GM21423 (cell line): Measurements from ENCODE around the gene MACO1.
"Not testable (repeated sequence)": the region's sequence is repeated elsewhere in the genome, so short reads cannot be mapped to it uniquely, and the experiment has no call there.

Experiments used
- ATAC-seq: cut with Tn5 transposase; IDR thresholded peaks from one replicate; pipeline ENCODE4 v1.9.1; 2021; ENCODE audit warnings: mild to moderate bottlenecking, moderate library complexity; ENCODE audit not compliant: unreplicated experiment

MACO1 gene

GRCh38 chr1:25430073-25430966 is at the start of gene MACO1:
Gene MACO1 (plus strand): TSS chr1:25430897. CDS start chr1:25431099, 202 bp downstream.
- ATAC-seq = peak; percentile 83

- ATAC-seq = not testable (repeated sequence)
These were observed 48.2 kb upstream of the MACO1 start for GRCh38 chr1:25382543-25382942.

- ATAC-seq = not testable (repeated sequence)
These were observed 47.6 kb upstream of the MACO1 start for GRCh38 chr1:25383090-25383489.

GRCh38 chr1:25383875-25384274 is 46.8 kb upstream of the MACO1 start:
- not testable (repeated sequence) for ATAC-seq

GRCh38 chr1:25387096-25387495 is 43.6 kb upstream of the MACO1 start:
- not testable (repeated sequence) for ATAC-seq

- ATAC-seq = not testable (repeated sequence)
These were observed 42.0 kb upstream of the MACO1 start for GRCh38 chr1:25388691-25389090.

- not testable (repeated sequence) for ATAC-seq
These were observed 41.0 kb upstream of the MACO1 start for GRCh38 chr1:25389721-25390120.

GRCh38 chr1:25392841-25393240 is 37.9 kb upstream of the MACO1 start:
- no peak for ATAC-seq

GRCh38 chr1:25397549-25397948 is 33.1 kb upstream of the MACO1 start:
- ATAC-seq = not testable (repeated sequence)

GRCh38 chr1:25398079-25398478 is 32.6 kb upstream of the MACO1 start:
- not testable (repeated sequence) for ATAC-seq

GRCh38 chr1:25402947-25403803 is 27.5 kb upstream of the MACO1 start:
- not testable (repeated sequence) for ATAC-seq

GRCh38 chr1:25405731-25406305 is 24.9 kb upstream of the MACO1 start:
- ATAC-seq = not testable (repeated sequence)

GRCh38 chr1:25409641-25410427 is 20.9 kb upstream of the MACO1 start:
- ATAC-seq = not testable (repeated sequence)

GRCh38 chr1:25412872-25413623 is 17.6 kb upstream of the MACO1 start:
- ATAC-seq = not testable (repeated sequence)

GRCh38 chr1:25414157-25414556 is 16.5 kb upstream of the MACO1 start:
- not testable (repeated sequence) for ATAC-seq

GRCh38 chr1:25414578-25414977 is 16.1 kb upstream of the MACO1 start:
- ATAC-seq = not testable (repeated sequence)

- not testable (repeated sequence) for ATAC-seq
These were observed 13.4 kb upstream of the MACO1 start for GRCh38 chr1:25417280-25417679.

- ATAC-seq = not testable (repeated sequence)
These were observed 11.4 kb upstream of the MACO1 start for GRCh38 chr1:25419339-25419738.

GRCh38 chr1:25420715-25421114 is 10.0 kb upstream of the MACO1 start, which contains the start of gene RHCE:
Gene RHCE (minus strand): TSS chr1:25420825. CDS start chr1:25420786, 39 bp downstream.
- not testable (repeated sequence) for ATAC-seq
